Measurements from ENCODE around the gene PLTP.
A peak's percentile ranks its signal among the peaks of the same experiment; 100 is the strongest.
"Not testable (repeated sequence)": the region's sequence is repeated elsewhere in the genome, so short reads cannot be mapped to it uniquely, and the experiment has no call there.

PLTP gene

DNA sequence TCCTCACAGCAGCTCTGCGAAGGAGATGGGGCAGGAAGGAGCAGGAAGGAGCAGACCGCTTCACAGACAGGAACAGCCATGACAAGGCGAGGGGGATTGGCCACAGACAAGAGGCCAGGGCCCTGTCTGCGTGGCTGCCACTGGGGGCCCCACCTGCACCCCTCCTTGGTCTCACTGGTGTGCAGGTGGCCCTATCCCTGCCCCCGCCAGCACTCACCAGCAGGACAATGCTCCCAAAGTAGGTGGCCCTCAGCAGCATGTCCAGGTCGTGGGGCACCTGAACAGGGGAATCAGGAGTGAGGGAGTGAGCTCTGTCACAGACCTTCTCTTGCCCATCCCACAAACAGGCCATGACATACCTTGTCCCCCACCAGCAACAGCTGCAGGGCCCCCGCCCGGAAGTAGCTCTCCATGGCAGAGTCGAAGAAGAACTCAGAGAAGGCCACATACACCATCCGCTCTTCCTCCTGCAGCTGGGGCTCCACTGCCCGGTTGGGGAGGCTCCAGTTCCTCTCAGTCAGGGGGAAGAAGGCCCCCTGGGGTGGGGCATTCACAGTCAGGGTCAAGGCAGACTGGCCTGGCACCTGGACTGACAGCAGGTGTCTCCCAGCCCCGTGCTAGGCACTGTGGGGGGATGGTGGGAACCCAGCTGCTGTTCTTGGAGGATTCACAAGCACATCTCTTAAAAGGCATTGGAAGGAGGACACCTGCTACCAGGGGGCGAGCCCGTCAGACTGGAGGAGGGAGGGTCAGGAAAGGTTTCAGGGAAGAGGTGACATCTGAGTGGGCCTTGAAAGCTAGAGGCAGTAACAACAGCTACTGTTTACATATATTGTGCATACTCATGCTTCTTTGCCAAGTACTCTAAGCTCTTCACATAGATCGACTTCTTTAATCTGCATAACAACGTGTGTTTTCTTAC is 7.1 kb downstream of the PLTP start:
- DNase-seq: no peak
- in situ Hi-C loops (cut with HindIII; ENCODE audit: low pct_ligation_motif_present, low pct_unique_long_range_greater_than_20kb, low sequenced_read_pairs): no loop called here

DNA sequence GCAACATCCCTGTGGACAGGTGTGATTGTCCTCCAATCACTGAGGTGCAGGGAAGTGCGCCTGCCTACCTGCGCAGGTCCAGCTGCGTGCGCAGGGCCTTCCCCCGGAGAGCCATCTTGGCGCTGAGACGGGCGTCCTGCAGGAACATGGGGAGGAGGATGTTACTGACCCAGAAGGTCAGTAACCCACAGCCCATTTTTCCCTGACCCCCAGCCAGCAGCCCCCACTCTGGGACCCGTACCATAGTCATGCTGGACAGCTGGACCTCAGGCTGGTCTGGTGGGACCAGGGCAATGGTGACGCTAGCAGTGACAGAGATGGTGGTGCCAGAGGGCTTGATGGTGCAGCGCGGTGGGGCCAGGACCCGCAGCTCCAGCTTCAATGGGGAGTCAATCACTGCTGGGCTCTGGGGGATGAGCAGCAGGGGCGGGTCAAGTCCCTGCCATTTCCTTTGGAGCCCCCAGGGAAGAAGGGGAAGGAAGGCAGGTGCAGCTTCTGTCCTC is 9.7 kb downstream of the PLTP start:
- no peak for DNase-seq
- in situ Hi-C loops (cut with HindIII; ENCODE audit: low pct_ligation_motif_present, low pct_unique_long_range_greater_than_20kb, low sequenced_read_pairs): no loop called here

DNA sequence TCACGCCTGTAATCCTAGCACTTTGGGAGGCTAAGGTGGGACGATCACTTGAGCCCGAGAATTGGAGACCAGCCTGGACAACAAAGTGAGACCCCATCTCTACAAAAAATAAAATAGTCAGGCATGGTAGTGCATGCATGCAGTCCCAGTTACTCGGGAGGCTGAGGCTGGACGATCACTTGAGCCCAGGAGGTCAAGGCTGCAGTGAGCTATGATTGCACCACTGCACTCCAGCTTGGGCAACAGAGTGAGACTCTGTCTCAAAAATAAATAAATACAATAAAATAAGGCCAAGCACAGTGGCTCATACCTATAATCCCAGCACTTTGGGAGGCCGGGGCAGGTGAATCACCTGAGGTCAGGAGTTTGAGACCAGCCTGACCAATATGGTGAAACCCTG is 10.6 kb downstream of the PLTP start:
- in situ Hi-C loops (cut with HindIII; ENCODE audit: low pct_ligation_motif_present, low pct_unique_long_range_greater_than_20kb, low sequenced_read_pairs); DNase-seq: not testable (repeated sequence)

DNA sequence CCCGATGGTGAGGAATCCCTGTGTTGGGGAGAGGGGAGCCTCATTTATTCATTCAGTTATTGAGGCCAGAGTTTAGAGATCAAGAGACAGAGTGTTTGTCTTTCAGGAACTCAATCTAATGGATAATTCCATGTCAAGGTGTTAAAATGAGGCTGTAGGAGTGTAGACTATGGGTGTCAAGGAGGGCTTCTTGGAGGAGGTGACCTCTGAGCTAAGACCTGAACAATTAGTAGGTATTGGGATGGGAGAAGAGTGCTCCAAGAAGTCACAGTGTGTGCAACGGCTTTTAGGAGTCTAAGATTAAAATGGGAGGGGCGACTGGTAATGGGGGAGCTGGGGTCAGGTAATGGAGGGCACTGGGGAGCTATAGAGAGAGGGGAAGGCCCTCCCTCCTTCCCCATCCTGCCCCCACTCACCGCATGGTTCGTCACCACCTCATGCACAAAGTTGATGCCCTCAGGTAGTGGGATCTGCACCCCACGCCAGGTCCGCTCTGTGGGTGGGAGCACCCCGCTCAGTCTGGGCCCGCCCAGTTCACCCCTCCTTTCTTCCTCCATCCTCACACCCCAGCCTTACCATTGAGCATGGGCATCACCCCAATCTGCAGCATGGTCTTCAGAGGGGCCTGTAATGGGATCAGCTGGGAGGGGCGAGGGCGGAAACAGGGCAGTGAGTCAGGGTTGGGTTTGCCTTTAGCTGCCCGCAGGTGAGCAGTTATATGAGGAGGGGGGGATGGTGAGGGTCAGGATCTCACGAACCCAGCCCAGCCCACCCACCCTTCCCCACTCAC is 12.7 kb downstream of the PLTP start:
- no peak for DNase-seq
- in situ Hi-C loops (cut with HindIII; ENCODE audit: low pct_ligation_motif_present, low pct_unique_long_range_greater_than_20kb, low sequenced_read_pairs): no loop called here

DNA sequence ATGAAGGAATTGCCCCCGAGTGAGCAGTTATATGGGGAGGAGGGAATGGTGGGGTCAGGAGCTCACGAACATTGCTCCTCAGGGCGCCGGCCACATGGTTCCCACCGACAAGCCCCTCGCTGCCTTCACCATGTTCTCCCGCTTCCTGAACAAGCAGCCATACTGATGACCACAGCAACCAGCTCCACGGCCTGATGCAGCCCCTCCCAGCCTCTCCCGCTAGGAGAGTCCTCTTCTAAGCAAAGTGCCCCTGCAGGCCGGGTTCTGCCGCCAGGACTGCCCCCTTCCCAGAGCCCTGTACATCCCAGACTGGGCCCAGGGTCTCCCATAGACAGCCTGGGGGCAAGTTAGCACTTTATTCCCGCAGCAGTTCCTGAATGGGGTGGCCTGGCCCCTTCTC is 13.7 kb downstream of the PLTP start:
- DNase-seq: no peak
- in situ Hi-C loops (cut with HindIII; ENCODE audit: low pct_ligation_motif_present, low pct_unique_long_range_greater_than_20kb, low sequenced_read_pairs): no loop called here

DNA sequence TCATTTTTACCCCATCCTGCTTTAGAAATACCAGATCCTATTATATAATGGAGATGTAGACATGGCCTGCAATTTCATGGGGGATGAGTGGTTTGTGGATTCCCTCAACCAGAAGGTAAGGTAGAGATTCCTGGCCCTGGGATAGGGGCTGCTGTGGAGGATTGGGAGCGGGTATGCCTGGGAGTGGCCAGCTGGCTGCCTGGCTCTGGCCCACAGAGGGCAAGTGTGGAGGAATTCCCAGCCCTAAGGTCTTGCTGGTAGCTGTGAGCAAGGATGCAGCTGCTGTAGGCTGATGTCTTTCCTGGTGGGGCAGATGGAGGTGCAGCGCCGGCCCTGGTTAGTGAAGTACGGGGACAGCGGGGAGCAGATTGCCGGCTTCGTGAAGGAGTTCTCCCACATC is 14.3 kb downstream of the PLTP start:
- DNase-seq: no peak
- in situ Hi-C loops (cut with HindIII; ENCODE audit: low pct_ligation_motif_present, low pct_unique_long_range_greater_than_20kb, low sequenced_read_pairs): no loop called here

DNA sequence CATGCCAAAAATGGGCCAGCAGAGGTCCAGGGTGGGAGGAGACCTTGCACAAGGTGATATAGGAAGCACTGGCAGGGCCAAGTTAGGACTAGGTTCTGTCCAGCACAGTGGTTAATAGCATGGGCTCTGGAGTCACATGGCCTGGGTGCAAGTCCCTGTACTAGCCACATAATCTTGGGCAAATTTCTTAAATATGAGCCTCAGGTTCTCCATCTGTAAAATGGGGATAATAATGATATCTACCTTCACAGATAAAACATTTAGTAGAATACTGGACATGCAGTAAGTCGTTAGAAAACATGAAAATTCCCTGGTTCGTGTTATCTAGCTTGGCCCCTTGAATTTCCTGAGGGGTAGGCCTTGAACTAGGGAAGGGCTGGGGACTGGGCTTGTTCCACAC is 14.7 kb downstream of the PLTP start:
- in situ Hi-C loops (cut with HindIII; ENCODE audit: low pct_ligation_motif_present, low pct_unique_long_range_greater_than_20kb, low sequenced_read_pairs): no loop called here

DNA sequence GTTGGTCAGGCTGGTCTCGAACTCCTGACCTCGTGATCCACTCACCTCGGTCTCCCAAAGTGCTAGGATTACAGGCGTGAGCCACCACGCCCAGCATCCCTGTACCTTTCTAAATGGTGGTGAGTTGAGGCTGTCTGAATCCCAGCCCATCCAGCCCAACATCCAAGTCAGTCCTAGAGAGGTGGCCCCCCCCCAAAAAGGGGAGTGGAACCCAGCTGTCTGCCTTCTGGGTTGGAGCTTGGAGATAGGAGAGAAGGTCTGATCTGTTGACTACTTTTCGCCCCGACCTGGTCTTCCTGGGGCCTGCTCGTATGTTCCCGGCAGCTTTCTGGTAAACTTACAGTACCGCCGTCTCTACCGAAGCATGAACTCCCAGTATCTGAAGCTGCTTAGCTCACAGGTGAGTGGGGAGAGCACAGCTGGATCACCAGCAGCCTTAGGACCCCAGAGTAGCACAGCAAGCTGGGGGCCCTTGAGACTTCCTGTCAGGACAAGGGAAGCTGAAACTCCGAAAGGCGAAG is 15.3 kb downstream of the PLTP start:
- in situ Hi-C loops (cut with HindIII; ENCODE audit: low pct_ligation_motif_present, low pct_unique_long_range_greater_than_20kb, low sequenced_read_pairs): no loop called here
- no peak for DNase-seq

More for the DNA sequence above, 14.7 kb downstream of the PLTP start:
- no peak for DNase-seq

DNA sequence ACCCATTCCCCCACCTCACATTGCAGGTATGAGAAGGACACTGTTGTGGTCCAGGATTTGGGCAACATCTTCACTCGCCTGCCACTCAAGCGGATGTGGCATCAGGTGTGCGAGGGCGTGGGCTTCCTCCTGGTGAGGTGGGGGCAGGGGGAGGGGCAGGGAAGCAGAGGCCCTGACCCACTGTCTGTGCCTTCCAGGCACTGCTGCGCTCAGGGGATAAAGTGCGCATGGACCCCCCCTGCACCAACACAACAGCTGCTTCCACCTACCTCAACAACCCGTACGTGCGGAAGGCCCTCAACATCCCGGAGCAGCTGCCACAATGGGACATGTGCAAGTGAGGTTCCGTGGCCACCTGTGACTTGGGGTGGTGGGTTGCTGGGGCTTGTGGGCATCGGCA is 17.2 kb downstream of the PLTP start:
- DNase-seq: no peak
- in situ Hi-C loops (cut with HindIII; ENCODE audit: low pct_ligation_motif_present, low pct_unique_long_range_greater_than_20kb, low sequenced_read_pairs): no loop called here

DNA sequence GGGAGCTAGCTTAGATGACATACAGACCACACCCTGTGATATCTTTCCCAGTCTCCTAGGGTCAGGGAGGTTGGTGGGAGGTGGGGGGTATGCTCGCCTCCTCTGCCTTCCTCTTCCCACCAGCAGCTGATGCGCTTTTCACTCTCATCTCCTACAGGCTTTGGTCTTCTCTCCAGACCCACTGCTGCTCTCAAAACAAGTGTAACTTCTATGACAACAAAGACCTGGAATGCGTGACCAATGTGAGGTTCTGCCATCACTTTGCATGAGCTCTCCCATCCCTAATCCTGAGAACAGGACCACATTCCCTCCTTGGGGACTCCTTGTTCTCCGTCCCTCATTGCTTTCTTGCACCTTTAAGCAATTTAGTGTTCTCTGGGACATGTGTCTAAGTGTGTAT is 18.1 kb downstream of the PLTP start:
- in situ Hi-C loops (cut with HindIII; ENCODE audit: low pct_ligation_motif_present, low pct_unique_long_range_greater_than_20kb, low sequenced_read_pairs): no loop called here
- DNase-seq: no peak

DNA sequence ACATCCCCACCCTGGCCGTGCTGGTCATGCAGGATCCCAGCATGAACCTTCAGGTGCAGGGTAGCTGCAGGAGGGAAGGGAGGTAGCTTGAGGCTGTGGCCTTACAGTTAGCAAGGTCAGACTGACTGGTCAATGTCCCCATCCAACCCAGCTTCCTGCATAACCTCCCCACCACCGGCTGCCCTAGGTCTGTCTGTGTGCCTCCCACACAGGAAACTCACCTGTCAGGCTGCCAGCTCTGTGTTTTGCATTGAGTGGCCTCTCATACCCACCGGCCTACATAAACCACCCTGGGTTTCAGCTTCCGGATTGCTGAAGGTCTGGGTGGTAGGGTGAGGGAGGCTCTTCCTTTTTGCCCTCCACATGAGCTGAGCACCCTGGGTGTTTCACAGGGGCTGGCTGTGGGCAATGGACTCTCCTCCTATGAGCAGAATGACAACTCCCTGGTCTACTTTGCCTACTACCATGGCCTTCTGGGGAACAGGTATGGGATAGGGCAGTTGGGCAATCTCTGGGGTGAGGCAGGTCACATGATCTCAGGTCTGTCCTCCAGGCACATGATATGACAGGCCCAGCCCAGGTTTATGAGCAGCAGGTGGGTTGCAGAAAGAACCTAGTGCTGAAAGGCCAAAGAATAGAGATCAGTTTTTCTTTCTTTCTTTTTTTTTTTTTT is 19.0 kb downstream of the PLTP start:
- no peak for DNase-seq
- in situ Hi-C loops (cut with HindIII; ENCODE audit: low pct_ligation_motif_present, low pct_unique_long_range_greater_than_20kb, low sequenced_read_pairs): no loop called here

DNA sequence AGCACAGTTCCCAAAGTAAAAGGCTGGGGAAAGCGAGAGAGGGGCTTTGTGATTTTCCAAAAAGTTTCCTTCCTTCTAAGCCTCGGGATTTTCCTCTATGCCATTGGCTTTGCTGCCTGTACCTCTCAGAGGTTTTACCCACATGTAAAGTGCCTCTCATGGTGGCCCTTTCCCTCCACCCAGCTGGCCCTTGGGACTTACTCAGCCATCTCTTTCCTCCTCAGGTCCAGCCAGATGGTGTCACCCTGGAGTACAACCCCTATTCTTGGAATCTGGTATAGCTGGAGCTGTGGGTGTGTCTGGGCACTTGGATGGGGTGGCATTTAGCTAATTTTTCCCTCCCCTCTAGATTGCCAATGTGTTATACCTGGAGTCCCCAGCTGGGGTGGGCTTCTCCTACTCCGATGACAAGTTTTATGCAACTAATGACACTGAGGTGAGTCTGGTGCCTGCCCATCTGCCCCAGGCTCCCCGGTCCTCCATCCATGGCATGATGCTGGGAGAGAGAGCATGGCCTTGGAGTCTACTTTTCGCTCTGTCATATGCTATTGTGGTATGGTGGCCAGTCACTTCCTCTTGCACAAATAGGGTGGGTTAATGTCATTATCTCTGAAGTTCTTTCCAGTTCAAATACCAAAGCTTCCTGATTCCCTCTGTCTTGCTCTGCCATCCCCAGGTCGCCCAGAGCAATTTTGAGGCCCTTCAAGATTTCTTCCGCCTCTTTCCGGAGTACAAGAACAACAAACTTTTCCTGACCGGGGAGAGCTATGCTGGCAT is 19.7 kb downstream of the PLTP start:
- in situ Hi-C loops (cut with HindIII; ENCODE audit: low pct_ligation_motif_present, low pct_unique_long_range_greater_than_20kb, low sequenced_read_pairs): no loop called here
- peak; percentile 52 for DNase-seq

DNA sequence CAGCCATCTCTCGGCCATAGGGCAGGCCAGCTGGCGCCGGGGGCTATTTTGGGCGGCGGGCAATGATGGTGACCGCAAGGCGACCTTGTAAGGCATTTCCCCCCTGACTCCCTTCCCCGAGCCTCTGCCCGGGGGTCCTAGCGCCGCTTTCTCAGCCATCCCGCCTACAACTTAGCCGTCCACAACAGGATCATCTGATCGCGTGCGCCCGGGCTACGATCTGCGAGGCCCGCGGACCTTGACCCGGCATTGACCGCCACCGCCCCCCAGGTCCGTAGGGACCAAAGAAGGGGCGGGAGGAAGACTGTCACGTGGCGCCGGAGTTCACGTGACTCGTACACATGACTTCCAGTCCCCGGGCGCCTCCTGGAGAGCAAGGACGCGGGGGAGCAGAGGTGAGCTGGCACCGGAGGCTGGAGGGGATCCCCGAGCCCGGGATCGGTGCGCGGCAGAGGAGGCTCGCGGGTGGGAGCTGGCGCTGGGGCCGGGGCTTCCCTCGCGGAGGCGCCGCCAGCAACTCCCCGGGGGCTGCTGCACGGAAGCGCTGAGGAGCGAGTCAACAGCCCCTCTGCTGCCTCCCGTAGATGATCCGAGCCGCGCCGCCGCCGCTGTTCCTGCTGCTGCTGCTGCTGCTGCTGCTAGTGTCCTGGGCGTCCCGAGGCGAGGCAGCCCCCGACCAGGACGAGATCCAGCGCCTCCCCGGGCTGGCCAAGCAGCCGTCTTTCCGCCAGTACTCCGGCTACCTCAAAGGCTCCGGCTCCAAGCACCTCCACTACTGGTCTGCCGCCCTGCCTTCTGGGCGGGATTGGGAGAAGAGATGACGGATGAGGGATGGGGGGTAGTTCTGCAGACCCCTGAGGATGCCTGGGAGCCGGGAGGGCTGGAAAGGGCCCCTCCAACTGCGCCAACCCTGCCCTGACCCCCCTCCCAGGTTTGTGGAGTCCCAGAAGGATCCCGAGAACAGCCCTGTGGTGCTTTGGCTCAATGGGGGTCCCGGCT is 20.7 kb downstream of the PLTP start, which contains the start of the genes CTSA and NEURL2:
Gene CTSA, plus strand, starts transcription at position 351 of the 999 bp plus-strand sequence. Its CDS starts 234 bp downstream, at position 585.
Gene NEURL2, minus strand, starts transcription at position 224 of the 999 bp plus-strand sequence. Its CDS starts 217 bp downstream, at position 7.
- in situ Hi-C loops (cut with HindIII; ENCODE audit: low pct_ligation_motif_present, low pct_unique_long_range_greater_than_20kb, low sequenced_read_pairs): no loop called here
- peak; percentile 86 for DNase-seq

DNA sequence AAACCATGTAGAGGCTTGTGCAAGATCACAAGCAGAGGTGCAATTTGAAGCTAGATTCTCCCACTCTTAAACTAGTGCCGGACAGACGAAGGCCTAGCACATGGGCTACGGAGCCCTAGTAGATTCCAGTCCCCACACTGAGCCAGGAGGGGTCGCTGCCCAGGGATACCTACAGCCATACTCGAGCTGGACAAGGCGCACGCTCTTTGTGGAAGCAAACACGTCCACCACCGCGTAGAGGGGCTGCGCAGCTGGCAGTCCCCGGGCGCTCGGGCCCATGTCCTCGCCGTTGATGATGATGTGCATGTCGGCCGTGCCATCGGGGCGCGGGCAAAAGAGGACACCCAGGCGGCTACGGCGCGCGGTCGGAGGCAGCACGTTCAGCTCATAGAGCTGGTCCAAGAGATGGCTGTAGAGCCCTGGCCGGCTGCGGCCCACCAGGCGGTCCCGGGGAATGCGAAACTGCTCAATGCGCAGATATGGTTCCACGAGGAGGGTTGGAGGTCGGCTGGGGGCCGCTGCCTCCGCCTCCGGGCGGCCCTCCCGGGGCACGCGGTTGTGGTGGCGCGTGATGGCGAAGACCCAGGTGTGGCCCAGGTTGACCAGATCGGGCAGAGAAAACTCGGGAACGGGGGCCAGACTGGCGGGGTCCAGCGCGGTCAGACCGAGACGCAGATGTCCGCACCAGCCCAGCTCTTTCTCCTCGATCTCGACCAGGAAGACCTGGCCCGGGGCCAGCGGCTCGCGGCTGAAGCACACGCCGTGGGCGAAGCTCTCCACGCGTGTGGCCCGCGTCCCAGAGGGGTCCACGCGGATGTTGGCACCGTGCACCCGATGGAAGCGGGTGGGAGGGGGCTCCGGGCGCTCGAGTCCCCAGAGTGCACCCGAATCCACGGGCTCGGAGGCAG is 21.6 kb downstream of the PLTP start:
- in situ Hi-C loops (cut with HindIII; ENCODE audit: low pct_ligation_motif_present, low pct_unique_long_range_greater_than_20kb, low sequenced_read_pairs): no loop called here
- no peak for DNase-seq

DNA sequence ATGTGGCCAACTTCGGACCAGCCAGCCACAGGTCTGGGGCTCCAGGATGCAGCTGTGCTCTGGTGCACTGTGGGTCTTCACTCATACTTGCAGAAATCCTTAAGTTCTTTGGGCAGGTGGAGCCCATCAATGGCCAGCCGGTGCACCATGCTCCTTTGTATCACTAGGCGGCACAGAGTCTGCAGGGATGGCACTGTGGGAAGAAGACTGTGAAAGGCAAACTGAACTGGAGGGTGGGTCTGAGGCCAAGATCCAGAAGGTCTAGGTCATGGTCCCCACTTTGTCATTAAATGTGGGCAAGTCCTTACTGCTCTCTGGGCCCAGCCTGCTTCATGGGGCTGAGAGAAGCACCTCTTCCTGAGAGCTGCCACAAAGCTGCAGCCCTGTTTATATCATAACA is 23.3 kb downstream of the PLTP start:
- in situ Hi-C loops (cut with HindIII; ENCODE audit: low pct_ligation_motif_present, low pct_unique_long_range_greater_than_20kb, low sequenced_read_pairs): no loop called here
- no peak for DNase-seq

DNA sequence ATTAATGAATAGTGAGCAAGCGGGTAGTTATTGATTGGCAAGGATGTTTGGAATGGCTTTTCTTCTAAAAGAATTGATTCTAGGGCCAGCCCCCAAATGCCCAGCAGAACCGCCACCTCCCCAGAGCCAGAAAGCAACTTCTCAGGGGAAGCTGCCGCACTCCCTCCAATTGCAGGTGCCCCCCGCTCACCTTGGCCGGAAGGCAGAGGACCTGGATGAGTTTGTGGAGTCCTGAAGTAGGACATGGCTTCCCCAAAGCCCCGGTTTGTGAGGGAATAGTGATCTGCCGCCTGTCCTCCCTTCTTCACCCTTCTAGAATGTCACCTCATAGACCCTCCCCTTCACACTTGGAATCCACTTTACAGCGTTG is 24.6 kb downstream of the PLTP start, which contains the start of gene SPATA25:
Gene SPATA25, minus strand, starts transcription at position 277 of the 370 bp plus-strand sequence. Its CDS starts 32 bp downstream, at position 245.
- DNase-seq: no peak
- in situ Hi-C loops (cut with HindIII; ENCODE audit: low pct_ligation_motif_present, low pct_unique_long_range_greater_than_20kb, low sequenced_read_pairs): no loop called here

Data from ACHN (cell line).